HCT116 (cell line): Measurements from ENCODE around the gene HOOK1. TPM values are rescaled to one million over a fixed set of nuclear protein-coding genes. Genes with fewer than 3 reads are reported as not detected.

Experiments used
- ATAC-seq: fragments of 200-7000 bp; cut with Tn5 transposase; 2 replicates; pipeline ENCODE4 v1.9.1; 2020; ENCODE audit warnings: mild to moderate bottlenecking, moderate library complexity
- BruUV-seq: library from RNA; stranded (reverse); fragments of 400-500 nt; replicated peaks from 2 replicates; lab custom pipeline; 2021; lab: Mats Ljungman, UMichigan
- CTCF ChIA-PET: fragments of 300-600 bp; sonication (Branson Sonifier 250); formaldehyde crosslinking; loops from one replicate; lab custom pipeline; 2021; ENCODE audit warnings: antibody characterized with exemption; lab: Charles Lee
- POLR2A ChIA-PET: fragments of 300-600, 350-600 bp; sonication (Branson Sonifier 250); formaldehyde crosslinking; loops from one replicate; lab custom pipeline; 2021; ENCODE audit warnings: antibody characterized with exemption; lab: Charles Lee
- RAD21 ChIA-PET, 2 experiments: fragments of 300-600 bp; sonication (Branson Sonifier 250); formaldehyde crosslinking; loops; one replicate each; lab custom pipeline; 2023; ENCODE audit warnings: low total read pairs in 2 of 2; ENCODE audit not compliant: uncharacterized antibody in 2 of 2, unreplicated experiment in 2 of 2, low non-redundant PET in 1 of 2; lab: Charles Lee
- DNase-seq: peaks from one replicate; pipeline ENCODE4 v3.0.0-alpha.2; 2010; ENCODE audit warnings: low read depth, low spot score
- H2AFZ ChIP-seq: fragments of 200-600 bp; shearing (Covaris generic), sonication (generic); 2 replicates; pipeline ENCODE4 v1.6.1; 2017; ENCODE audit warnings: low read depth, mixed run types, mixed read lengths, antibody characterized with exemption, low read length; ENCODE audit not compliant: poor library complexity, severe bottlenecking
- H3K27ac ChIP-seq: 2 replicates; pipeline ENCODE4 v1.5.1; 2012; ENCODE audit warnings: low read depth, low read length
- H3K27me3 ChIP-seq: fragments of 200-600 bp; sonication (generic); 2 replicates; pipeline ENCODE4 v1.6.1; 2016; ENCODE audit warnings: mixed run types, low read length, mixed read lengths; ENCODE audit not compliant: insufficient read depth
- H3K36me3 ChIP-seq, 2 experiments: fragments of 200-500 bp in 1 of 2; fragments of 200-600 bp in 1 of 2; sonication (Bioruptor generic) in 1 of 2; sonication (generic) in 1 of 2; 2 replicates each; pipeline versions ENCODE4 v1.5.1 to v1.6.1; 2014 to 2016; ENCODE audit warnings: low read length in 2 of 2, inconsistent platforms in 1 of 2, mixed read lengths in 1 of 2, mixed run types in 1 of 2; ENCODE audit not compliant: insufficient read depth in 2 of 2, control insufficient read depth in 1 of 2
- H3K4me1 ChIP-seq, 2 experiments: fragments of 200-600 bp in 1 of 2; sonication (generic) in 1 of 2; 2 replicates each; pipeline versions ENCODE4 v1.5.1 to v1.6.1; 2012 to 2017; ENCODE audit warnings: low read length in 2 of 2, inconsistent platforms in 1 of 2, mild to moderate bottlenecking in 1 of 2, mixed read lengths in 1 of 2, mixed run types in 1 of 2, moderate library complexity in 1 of 2; ENCODE audit not compliant: insufficient read depth in 2 of 2, control insufficient read depth in 1 of 2
- H3K4me2 ChIP-seq: fragments of 200-600 bp; sonication (generic); 2 replicates; pipeline ENCODE4 v1.6.1; 2017; ENCODE audit warnings: mixed run types, low read length, mixed read lengths
- H3K4me3 ChIP-seq, 2 experiments: fragments of 200-600 bp in 1 of 2; sonication (generic) in 1 of 2; replicated peaks in 1 of 2; 2 replicates each; pipeline ENCODE4 v1.5.1; 2011 to 2016; ENCODE audit warnings: low read length in 2 of 2, control low read depth in 1 of 2, low read depth in 1 of 2, mild to moderate bottlenecking in 1 of 2, mixed read lengths in 1 of 2, mixed run types in 1 of 2
- H3K79me2 ChIP-seq: fragments of 200-600 bp; sonication (generic); 2 replicates; pipeline ENCODE4 v1.6.1; 2017; ENCODE audit warnings: mild to moderate bottlenecking, mixed run types, low read length, moderate library complexity, mixed read lengths; ENCODE audit not compliant: insufficient read depth
- H3K9ac ChIP-seq: fragments of 200-600 bp; sonication (generic); 2 replicates; pipeline ENCODE4 v1.6.1; 2016; ENCODE audit warnings: low read length, mixed read lengths
- H3K9me2 ChIP-seq: fragments of 200-600 bp; sonication (generic), shearing (Covaris generic); 2 replicates; pipeline ENCODE4 v1.6.1; 2017; ENCODE audit warnings: mixed run types, mild to moderate bottlenecking, moderate library complexity; ENCODE audit not compliant: insufficient read depth
- H3K9me3 ChIP-seq, 2 experiments: fragments of 200-500 bp in 1 of 2; fragments of 200-600 bp in 1 of 2; sonication (Bioruptor generic) in 1 of 2; sonication (generic) in 1 of 2; 2 replicates each; pipeline ENCODE4 v1.6.1; 2014 to 2017; ENCODE audit warnings: low read length in 2 of 2, mixed read lengths in 2 of 2, inconsistent platforms in 1 of 2, low read depth in 1 of 2, mild to moderate bottlenecking in 1 of 2, mixed run types in 1 of 2, moderate library complexity in 1 of 2; ENCODE audit not compliant: control insufficient read depth in 1 of 2, insufficient read depth in 1 of 2
- H4K20me1 ChIP-seq: fragments of 200-600 bp; sonication (generic), shearing (Covaris generic); 2 replicates; pipeline ENCODE4 v1.6.1; 2017; ENCODE audit warnings: mixed run types, mild to moderate bottlenecking, moderate library complexity; ENCODE audit not compliant: insufficient read depth
- CBX3 ChIP-seq: IDR thresholded peaks from 2 replicates; pipeline ENCODE4 v1.6.1; 2012; ENCODE audit warnings: low read depth
- MAX ChIP-seq: IDR thresholded peaks from 2 replicates; pipeline ENCODE4 v1.6.1; 2012
- ZBTB33 ChIP-seq: IDR thresholded peaks from 2 replicates; pipeline ENCODE4 v1.6.1; 2011; ENCODE audit warnings: mild to moderate bottlenecking, low read length, moderate library complexity; ENCODE audit not compliant: insufficient replicate concordance; ENCODE audit errors: extremely low read depth
- intact Hi-C: fragments of 100-400 bp; cut with micrococcal nuclease; formaldehyde crosslinking; loops from 2 replicates; pipeline ENCODE4 v1.10.0; 2022
- total RNA-seq: library from RNA; stranded (reverse); gene quantifications from one replicate; pipeline ENCODE4 v1.2.1, GENCODE V29; 2021; ENCODE audit not compliant: unreplicated experiment

Gene HOOK1
- total RNA-seq, 1 experiment from 2014 or later = 30.9 TPM

- no TSS peak for BruUV-seq
- CTCF ChIA-PET = no interaction called here
- Histone ChIP-seq H3K4me3 (no peak overlapping the region), H3K9me2 (no peaks in the 10 kb centered on the region), H2AFZ (no peak overlapping the region), H3K4me1 (no peaks in the 10 kb centered on the region), H3K9ac (no peak overlapping the region), H3K9me3 (no peaks in the 10 kb centered on the region), H3K27me3 (no peaks in the 10 kb centered on the region), H3K79me2 (no peaks in the 10 kb centered on the region), H3K27ac (no peak overlapping the region), H4K20me1 (no peaks in the 10 kb centered on the region), H3K4me2 (no peak overlapping the region), H3K36me3 (no peaks in the 10 kb centered on the region)
- intact Hi-C loops = loop anchor here (5.0 kb wide), 1 partner anchor 1387 kb away; no protein-coding TSS in a partner anchor
- no peak for TF ChIP-seq CBX3
- TF ChIP-seq ZBTB33 = no peak
- RAD21 ChIA-PET = no interaction called here
- POLR2A ChIA-PET = no interaction called here
- no peak for DNase-seq
- ATAC-seq = no peak
Observed at GRCh38 chr1:59769736-59770095, 45.0 kb upstream of the HOOK1 start.

GRCh38 chr1:59771361-59771760 lies 43.4 kb upstream of the HOOK1 start:
- H3K36me3 ChIP-seq = no peaks in the 10 kb centered on the region
- intact Hi-C loops = loop anchor here (5.0 kb wide), 1 partner anchor 1389 kb away; no protein-coding TSS in a partner anchor
- no peaks in the 10 kb centered on the region for H3K27me3 ChIP-seq
- CTCF ChIA-PET = interaction anchor here (2.1 kb wide), 1 partner anchor 176 kb away, joined by 7 read pairs; no protein-coding TSS in a partner anchor
- no peak overlapping the region for H3K4me2 ChIP-seq
- H3K9me2 ChIP-seq = no peaks in the 10 kb centered on the region
- BruUV-seq = no TSS peak
- H3K27ac ChIP-seq = no peak overlapping the region
- H3K9ac ChIP-seq = no peak overlapping the region
- no peak for DNase-seq
- H3K79me2 ChIP-seq = no peaks in the 10 kb centered on the region
- H3K4me3 ChIP-seq = no peak overlapping the region
- no peaks in the 10 kb centered on the region for H3K9me3 ChIP-seq
- no peaks in the 10 kb centered on the region for H4K20me1 ChIP-seq
- TF ChIP-seq MAX = no peak
- POLR2A ChIA-PET = no interaction called here
- no peak for ATAC-seq
- no peak overlapping the region for H2AFZ ChIP-seq
- RAD21 ChIA-PET = no interaction called here
- no peaks in the 10 kb centered on the region for H3K4me1 ChIP-seq
